Activated naive CD4-positive, alpha-beta T cell treated with anti-CD3 and anti-CD28 coated beads, Interleukin-2, amount 10 ng/mL, durations not matched to agents 7 days and 5 days (primary cell): ENCODE measurements around the gene CTRB1.
A peak's percentile ranks its signal among the peaks of the same experiment; 100 is the strongest.
"Not testable (repeated sequence)": the region's sequence is repeated elsewhere in the genome, so short reads cannot be mapped to it uniquely, and the experiment has no call there.

ENCODE experiments used
- CTCF ChIA-PET: fragments of 350-600 bp; sonication (Branson Sonifier 250); formaldehyde crosslinking; loops from one replicate; lab custom pipeline; 2021; ENCODE audit warnings: antibody characterized with exemption; lab: Charles Lee
- DNase-seq: peaks from one replicate; pipeline ENCODE4 v3.0.0-alpha.2; 2020
- H3K27ac Mint-ChIP-seq: one replicate; pipeline ENCODE4 v1.8.0; 2021; ENCODE audit warnings: mild to moderate bottlenecking, moderate library complexity, mixed read lengths
- H3K27me3 Mint-ChIP-seq: one replicate; pipeline ENCODE4 v1.8.0; 2021; ENCODE audit warnings: mild to moderate bottlenecking, mixed read lengths
- H3K36me3 Mint-ChIP-seq: one replicate; pipeline ENCODE4 v1.8.0; 2021; ENCODE audit warnings: mixed read lengths
- H3K4me1 Mint-ChIP-seq: one replicate; pipeline ENCODE4 v1.8.0; 2021; ENCODE audit warnings: mixed read lengths
- H3K4me3 Mint-ChIP-seq: one replicate; pipeline ENCODE4 v1.8.0; 2021; ENCODE audit warnings: mild to moderate bottlenecking, moderate library complexity, mixed read lengths
- H3K9me3 Mint-ChIP-seq: one replicate; pipeline ENCODE4 v1.8.0; 2021; ENCODE audit warnings: mixed read lengths

The CTRB1 gene

GRCh38 chr16:75207831-75208230, 11.0 kb upstream of the CTRB1 start:
- no peak for DNase-seq
- no peak overlapping the region for H3K27ac Mint-ChIP-seq
- CTCF ChIA-PET = no interaction called here
- H3K4me1 Mint-ChIP-seq = no peaks in the 10 kb centered on the region
- peaks cover 12% of the 10 kb centered on the region for H3K27me3 Mint-ChIP-seq
- no peaks in the 10 kb centered on the region for H3K9me3 Mint-ChIP-seq
- no peak overlapping the region for H3K4me3 Mint-ChIP-seq
- H3K36me3 Mint-ChIP-seq = no peaks in the 10 kb centered on the region

- H3K27me3 Mint-ChIP-seq = peaks cover 13% of the 10 kb centered on the region
- no peak for DNase-seq
- no peak overlapping the region for H3K27ac Mint-ChIP-seq
- CTCF ChIA-PET = no interaction called here
- no peak overlapping the region for H3K4me3 Mint-ChIP-seq
- H3K9me3 Mint-ChIP-seq = no peaks in the 10 kb centered on the region
- no peaks in the 10 kb centered on the region for H3K4me1 Mint-ChIP-seq
- H3K36me3 Mint-ChIP-seq = no peaks in the 10 kb centered on the region
These were observed 10.5 kb upstream of the CTRB1 start for GRCh38 chr16:75208242-75208825.

- CTCF ChIA-PET = no interaction called here
- peaks cover 13% of the 10 kb centered on the region for H3K27me3 Mint-ChIP-seq
- H3K9me3 Mint-ChIP-seq = no peaks in the 10 kb centered on the region
- no peaks in the 10 kb centered on the region for H3K36me3 Mint-ChIP-seq
- DNase-seq = no peak
- no peaks in the 10 kb centered on the region for H3K4me1 Mint-ChIP-seq
- no peak overlapping the region for H3K4me3 Mint-ChIP-seq
- no peak overlapping the region for H3K27ac Mint-ChIP-seq
These were observed 9.8 kb upstream of the CTRB1 start for GRCh38 chr16:75208861-75209505.

DNA sequence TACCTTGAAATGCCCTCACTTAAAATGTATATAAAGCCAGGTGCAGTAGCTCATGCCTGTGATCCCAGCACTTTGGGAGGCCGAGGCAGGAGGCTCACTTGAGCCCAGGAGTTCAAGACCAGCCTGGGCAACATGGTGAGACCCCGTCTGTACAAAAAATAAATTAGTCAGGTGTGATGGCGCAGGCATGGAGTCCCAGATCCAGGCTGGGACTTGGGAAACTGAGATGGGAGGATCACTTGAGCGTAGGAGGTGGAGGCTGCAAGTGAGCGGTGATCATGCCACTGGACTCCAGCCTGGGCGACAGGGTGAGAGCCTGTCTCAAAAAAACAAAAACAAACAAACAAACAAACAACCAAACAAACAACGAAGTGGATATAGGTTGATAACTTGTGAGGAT, 9.3 kb upstream of the CTRB1 start:
- CTCF ChIA-PET, H3K4me3 Mint-ChIP-seq, H3K4me1 Mint-ChIP-seq, DNase-seq, H3K9me3 Mint-ChIP-seq, H3K36me3 Mint-ChIP-seq, H3K27ac Mint-ChIP-seq, H3K27me3 Mint-ChIP-seq: not testable (repeated sequence)

DNA sequence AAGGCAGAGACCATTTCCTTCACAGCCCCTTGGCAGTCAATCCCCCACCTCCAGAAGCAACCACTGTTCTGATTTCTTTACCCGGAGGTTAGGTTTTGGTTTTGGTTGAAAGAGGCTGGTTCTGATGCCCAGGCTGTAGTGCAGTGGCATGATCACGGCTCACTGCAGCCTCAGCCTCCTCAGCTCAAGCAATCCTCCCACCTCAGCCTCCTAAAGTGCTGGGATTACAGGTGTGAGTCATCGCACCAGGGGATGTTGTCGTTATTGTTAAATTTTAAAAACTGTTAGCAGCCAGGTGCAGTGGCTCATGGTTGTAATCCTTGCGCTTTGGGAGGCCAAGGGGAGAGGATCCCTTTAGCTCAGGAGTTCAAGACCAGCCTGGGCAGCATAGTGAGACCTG, 8.8 kb upstream of the CTRB1 start:
- Mint-ChIP-seq H3K9me3 (no peaks in the 10 kb centered on the region), H3K27ac (no peak overlapping the region), H3K4me1 (no peaks in the 10 kb centered on the region), H3K4me3 (no peak overlapping the region), H3K36me3 (no peaks in the 10 kb centered on the region), H3K27me3 (peaks cover 9% of the 10 kb centered on the region)
- CTCF ChIA-PET = interaction anchor here (1.2 kb wide), 1 partner anchor 10 kb away, joined by 4 read pairs; no protein-coding TSS in a partner anchor
- DNase-seq = no peak

DNA sequence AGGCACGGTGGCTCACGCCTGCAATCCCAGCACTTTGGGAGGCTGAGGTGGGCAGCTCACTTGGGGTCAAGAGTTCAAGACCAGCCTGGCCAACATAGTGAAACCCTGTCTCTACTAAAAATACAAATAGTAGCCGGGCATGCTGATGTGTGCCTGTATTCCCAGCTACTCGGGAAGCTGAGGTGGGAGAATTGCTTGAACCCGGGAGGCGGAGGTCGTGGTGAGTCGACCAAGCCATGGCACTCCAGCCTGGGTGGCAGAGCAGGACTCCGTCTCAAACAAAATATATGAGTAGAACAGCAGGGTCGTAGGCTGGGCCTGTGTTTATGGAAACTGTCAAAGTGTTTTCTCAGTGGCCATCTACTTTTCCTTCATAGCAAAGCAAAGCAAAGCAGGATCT, 7.5 kb upstream of the CTRB1 start:
- H3K36me3 Mint-ChIP-seq, H3K27me3 Mint-ChIP-seq, H3K4me3 Mint-ChIP-seq, H3K9me3 Mint-ChIP-seq, H3K4me1 Mint-ChIP-seq, H3K27ac Mint-ChIP-seq, DNase-seq: not testable (repeated sequence)
- CTCF ChIA-PET = interaction anchor here (1.2 kb wide), 1 partner anchor 11 kb away, joined by 4 read pairs; no protein-coding TSS in a partner anchor

- Mint-ChIP-seq H3K9me3 (no peaks in the 10 kb centered on the region), H3K4me3 (no peak overlapping the region), H3K4me1 (peaks cover 14% of the 10 kb centered on the region), H3K27ac (no peak overlapping the region), H3K27me3 (peaks cover 9% of the 10 kb centered on the region), H3K36me3 (no peaks in the 10 kb centered on the region)
- CTCF ChIA-PET = interaction anchor here (1.1 kb wide), 1 partner anchor 17 kb away, joined by 4 read pairs; no protein-coding TSS in a partner anchor
- DNase-seq = no peak
These were observed 2.7 kb upstream of the CTRB1 start for GRCh38 chr16:75216127-75216526.

- Mint-ChIP-seq H3K36me3 (no peaks in the 10 kb centered on the region), H3K4me1 (peaks cover 14% of the 10 kb centered on the region), H3K27ac (no peak overlapping the region), H3K27me3 (peaks cover 9% of the 10 kb centered on the region), H3K4me3 (no peak overlapping the region), H3K9me3 (no peaks in the 10 kb centered on the region)
- CTCF ChIA-PET = interaction anchor here (1.1 kb wide), 1 partner anchor 17 kb away, joined by 4 read pairs; no protein-coding TSS in a partner anchor
- DNase-seq = no peak
These were observed 2.2 kb upstream of the CTRB1 start for GRCh38 chr16:75216576-75216975.

DNA sequence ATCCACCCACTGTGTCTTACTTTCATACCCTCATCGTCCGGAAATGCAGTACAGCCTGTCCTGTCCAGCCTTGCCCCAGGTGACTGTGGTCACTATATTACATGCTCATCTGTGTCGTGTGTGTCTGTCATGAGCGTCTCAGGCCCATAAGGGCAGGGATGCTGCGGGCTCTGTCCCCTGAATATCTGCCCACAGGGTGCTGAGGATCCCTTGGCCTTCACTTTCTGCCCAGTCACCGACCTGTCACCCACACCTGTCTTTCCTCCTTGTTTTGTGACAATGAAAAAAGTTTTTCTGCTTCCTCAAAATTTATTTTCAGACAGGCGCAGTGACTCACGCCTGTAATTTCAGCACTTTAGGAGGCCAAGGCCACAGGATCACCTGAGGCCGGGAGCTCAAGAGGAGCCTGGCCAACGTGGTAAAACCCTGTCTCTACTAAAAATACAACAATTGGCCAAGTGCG, 1.4 kb upstream of the CTRB1 start:
- CTCF ChIA-PET = interaction anchor here (1.4 kb wide), 1 partner anchor 16 kb away, joined by 4 read pairs; no protein-coding TSS in a partner anchor
- Mint-ChIP-seq H3K4me3 (no peak overlapping the region), H3K9me3 (no peaks in the 10 kb centered on the region), H3K4me1 (peaks cover 14% of the 10 kb centered on the region), H3K36me3 (no peaks in the 10 kb centered on the region), H3K27ac (no peak overlapping the region), H3K27me3 (peaks cover 6% of the 10 kb centered on the region)
- no peak for DNase-seq

DNA sequence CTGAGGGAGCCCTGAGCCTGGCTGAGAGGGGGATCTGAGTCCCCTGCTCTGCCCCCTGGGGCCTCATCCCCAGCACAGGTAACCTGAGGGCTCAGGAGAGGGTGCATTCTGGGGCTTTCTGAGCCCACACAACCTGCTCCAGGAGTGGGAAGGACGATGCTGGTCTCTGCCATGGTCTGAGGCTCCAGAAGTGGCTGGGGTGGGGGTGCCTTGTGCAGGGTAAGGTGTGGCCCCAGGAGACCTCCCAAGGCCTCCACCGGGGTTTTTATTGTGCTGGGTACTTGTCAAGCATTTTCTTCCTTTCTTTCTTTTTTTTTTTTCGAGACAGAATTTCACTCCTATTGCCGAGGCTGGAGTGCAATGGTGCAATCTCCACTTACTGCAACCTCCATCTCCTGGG, 300 bp downstream of the CTRB1 start:
- no peak overlapping the region for H3K4me3 Mint-ChIP-seq
- peaks cover 14% of the 10 kb centered on the region for H3K4me1 Mint-ChIP-seq
- H3K27me3 Mint-ChIP-seq = peaks cover under 1% of the 10 kb centered on the region
- CTCF ChIA-PET = interaction anchor here (1.8 to 3.7 kb wide), 2 partner anchors 19 to 246 kb away, joined by 4 to 31 read pairs; partner anchors contain the start of gene TMEM170A
- DNase-seq = no peak
- no peaks in the 10 kb centered on the region for H3K9me3 Mint-ChIP-seq
- no peaks in the 10 kb centered on the region for H3K36me3 Mint-ChIP-seq
- H3K27ac Mint-ChIP-seq = peak overlapping the region; percentile 93

GRCh38 chr16:75219838-75220237, 1.1 kb downstream of the CTRB1 start:
- no peaks in the 10 kb centered on the region for H3K9me3 Mint-ChIP-seq
- no peaks in the 10 kb centered on the region for H3K36me3 Mint-ChIP-seq
- peak overlapping the region; percentile 93 for H3K27ac Mint-ChIP-seq
- peaks cover 5% of the 10 kb centered on the region for H3K27me3 Mint-ChIP-seq
- peak overlapping the region; percentile 72 for H3K4me3 Mint-ChIP-seq
- CTCF ChIA-PET = interaction anchor here (0.7 to 3.7 kb wide), 4 partner anchors 20 to 245 kb away, joined by 3 to 31 read pairs (median 4); partner anchors contain the start of gene TMEM170A
- peaks cover 14% of the 10 kb centered on the region for H3K4me1 Mint-ChIP-seq
- DNase-seq = peak; percentile 59

DNA sequence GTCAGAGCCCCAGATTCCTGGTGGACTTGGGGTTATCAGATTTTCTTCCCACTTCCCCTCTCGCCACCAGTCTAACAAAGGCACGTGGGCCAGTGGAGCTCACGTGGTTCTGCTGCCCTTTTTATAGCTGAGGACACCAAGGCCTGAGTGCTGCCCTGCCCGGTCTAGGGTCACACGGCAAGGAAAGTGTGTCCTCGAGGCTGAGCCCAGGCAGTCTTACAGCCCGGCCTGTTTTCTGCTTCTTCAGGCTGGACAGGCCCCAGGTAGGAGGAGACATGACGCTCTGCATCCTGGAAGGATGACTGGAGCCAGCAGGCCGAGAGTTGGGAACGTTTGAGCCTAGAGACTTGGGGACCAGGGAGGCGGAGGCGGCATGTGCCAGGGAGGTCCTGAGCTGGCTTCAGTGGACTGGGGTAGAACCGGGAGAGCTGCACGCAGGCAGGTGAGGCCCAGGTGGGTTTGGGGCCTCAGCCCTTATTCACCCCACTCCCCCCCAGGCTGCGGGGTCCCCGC, 3.5 kb downstream of the CTRB1 start:
- Mint-ChIP-seq H3K36me3 (no peaks in the 10 kb centered on the region), H3K4me1 (peaks cover 14% of the 10 kb centered on the region), H3K4me3 (no peak overlapping the region), H3K27ac (no peak overlapping the region), H3K27me3 (peaks cover 7% of the 10 kb centered on the region), H3K9me3 (no peaks in the 10 kb centered on the region)
- DNase-seq = no peak
- CTCF ChIA-PET = no interaction called here

DNA sequence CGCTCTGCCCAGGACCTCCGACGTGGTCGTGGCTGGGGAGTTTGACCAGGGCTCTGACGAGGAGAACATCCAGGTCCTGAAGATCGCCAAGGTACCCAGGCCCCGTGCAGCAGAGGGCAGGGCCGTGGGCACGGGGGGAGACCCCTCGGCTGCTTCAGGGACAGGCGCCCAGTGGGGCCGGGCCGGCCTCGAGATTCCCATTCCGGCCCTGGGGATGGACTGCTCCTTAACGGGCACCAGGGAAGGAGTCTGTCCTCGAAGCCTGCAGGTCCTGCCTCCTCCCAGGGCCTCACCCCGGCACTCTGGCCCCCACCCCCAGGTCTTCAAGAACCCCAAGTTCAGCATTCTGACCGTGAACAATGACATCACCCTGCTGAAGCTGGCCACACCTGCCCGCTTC, 4.3 kb downstream of the CTRB1 start:
- CTCF ChIA-PET, H3K9me3 Mint-ChIP-seq, H3K27me3 Mint-ChIP-seq, H3K36me3 Mint-ChIP-seq, H3K27ac Mint-ChIP-seq, DNase-seq, H3K4me3 Mint-ChIP-seq: not testable (repeated sequence)
- H3K4me1 Mint-ChIP-seq = peaks cover 14% of the 10 kb centered on the region

- no peaks in the 10 kb centered on the region for H3K36me3 Mint-ChIP-seq
- no peaks in the 10 kb centered on the region for H3K9me3 Mint-ChIP-seq
- peaks cover 8% of the 10 kb centered on the region for H3K4me1 Mint-ChIP-seq
- DNase-seq = no peak
- H3K27ac Mint-ChIP-seq = no peak overlapping the region
- H3K4me3 Mint-ChIP-seq = no peak overlapping the region
- peaks cover 10% of the 10 kb centered on the region for H3K27me3 Mint-ChIP-seq
- CTCF ChIA-PET = no interaction called here
These were observed 5.7 kb downstream of the CTRB1 start for GRCh38 chr16:75224306-75225082.
